Left hindlimb (tissue), 1 donor: Measurements from ENCODE around the gene MMP15.

Source experiments
- DNase-seq: peaks from one replicate; pipeline ENCODE4 v3.0.0-alpha.2; 2018

MMP15 gene

DNA sequence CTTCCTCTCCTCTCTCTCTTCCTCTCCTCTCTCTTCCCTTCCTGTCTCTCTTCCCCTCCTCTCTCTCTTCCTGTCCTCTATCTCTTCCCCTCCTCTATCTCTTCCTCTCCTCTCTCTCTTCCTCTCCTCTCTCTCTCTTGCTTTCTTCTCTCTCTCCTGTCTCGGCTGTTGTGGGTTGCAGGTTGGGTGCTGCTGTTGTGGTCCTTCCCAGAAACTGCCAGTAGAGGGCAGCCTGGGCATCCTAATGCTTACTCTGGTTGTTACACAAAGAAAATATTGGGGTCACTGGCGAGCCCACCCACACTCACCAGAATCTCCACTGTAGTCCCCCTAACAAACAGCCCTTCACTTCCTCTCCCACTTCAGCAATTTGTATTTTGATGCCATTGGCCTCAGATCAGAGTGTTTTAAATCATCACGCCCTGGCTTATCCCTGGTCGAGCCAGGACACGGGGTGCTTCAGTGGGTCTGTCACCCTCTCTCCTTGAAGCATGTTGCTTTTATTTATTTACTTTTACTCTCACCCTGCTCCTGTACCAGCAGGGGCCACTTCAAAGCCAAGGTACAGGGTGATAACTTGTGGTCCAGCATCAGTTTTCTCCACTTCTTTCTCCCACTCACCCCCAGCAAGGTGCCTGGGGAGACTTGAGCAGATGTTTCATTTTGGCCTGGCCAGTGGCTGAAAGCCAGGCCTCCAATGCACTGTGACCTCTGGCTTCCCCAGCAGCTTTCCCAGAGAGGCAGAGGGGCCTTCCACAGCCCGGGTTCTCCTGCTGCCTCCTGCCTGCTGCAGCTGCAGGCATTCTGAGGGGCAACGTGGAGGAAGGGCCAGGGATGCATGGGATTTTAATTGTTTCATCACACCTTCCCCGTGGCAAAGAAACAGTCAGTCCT lies 4.7 kb upstream of the MMP15 start:
- DNase-seq = peak; percentile 57

DNA sequence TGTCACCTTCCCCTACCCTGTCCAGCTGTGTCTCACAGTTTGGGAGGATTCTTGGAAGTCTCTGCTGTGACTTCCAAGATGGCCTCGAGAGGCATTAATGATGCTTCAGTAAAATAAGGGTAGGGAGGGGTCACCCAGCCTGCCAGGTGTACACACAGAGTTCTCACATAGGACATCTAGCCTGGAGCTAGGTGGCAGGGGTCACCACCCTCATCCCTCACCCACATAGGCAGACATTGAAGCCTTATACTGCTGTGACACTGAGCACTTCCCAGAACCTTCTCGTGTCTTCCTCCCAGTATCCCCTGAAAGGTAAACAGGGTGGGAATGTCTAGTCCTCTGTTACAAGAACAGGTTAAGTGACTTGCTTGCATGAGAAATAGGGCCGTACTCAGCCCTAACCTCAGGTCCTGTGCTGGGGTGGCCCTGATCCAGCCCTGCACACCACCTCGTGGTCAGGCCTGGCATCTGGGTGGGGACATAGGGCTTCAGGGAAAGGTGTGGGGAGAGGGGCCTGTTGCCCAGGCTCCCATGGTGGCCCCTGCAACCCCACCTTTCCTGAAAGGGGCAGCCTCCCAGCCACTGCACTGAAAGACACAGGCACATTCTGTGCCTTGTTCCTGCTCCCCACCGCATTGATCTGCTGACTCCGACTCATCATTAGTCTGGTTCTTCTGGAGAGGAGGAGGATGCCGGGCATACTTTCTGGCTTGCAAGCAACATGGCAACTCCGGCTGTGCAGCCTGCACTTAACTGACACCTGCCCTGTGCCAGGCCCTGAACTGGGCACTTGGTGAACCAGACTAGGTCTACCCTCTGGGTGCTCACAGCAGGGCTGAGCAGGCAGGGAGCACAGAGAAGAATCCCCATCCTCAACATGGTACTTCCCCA lies 3.6 kb upstream of the MMP15 start:
- peak; percentile 13 for DNase-seq

GRCh38 chr16:58022601-58023371 lies 2.8 kb upstream of the MMP15 start:
- DNase-seq = peak; percentile 78

DNA sequence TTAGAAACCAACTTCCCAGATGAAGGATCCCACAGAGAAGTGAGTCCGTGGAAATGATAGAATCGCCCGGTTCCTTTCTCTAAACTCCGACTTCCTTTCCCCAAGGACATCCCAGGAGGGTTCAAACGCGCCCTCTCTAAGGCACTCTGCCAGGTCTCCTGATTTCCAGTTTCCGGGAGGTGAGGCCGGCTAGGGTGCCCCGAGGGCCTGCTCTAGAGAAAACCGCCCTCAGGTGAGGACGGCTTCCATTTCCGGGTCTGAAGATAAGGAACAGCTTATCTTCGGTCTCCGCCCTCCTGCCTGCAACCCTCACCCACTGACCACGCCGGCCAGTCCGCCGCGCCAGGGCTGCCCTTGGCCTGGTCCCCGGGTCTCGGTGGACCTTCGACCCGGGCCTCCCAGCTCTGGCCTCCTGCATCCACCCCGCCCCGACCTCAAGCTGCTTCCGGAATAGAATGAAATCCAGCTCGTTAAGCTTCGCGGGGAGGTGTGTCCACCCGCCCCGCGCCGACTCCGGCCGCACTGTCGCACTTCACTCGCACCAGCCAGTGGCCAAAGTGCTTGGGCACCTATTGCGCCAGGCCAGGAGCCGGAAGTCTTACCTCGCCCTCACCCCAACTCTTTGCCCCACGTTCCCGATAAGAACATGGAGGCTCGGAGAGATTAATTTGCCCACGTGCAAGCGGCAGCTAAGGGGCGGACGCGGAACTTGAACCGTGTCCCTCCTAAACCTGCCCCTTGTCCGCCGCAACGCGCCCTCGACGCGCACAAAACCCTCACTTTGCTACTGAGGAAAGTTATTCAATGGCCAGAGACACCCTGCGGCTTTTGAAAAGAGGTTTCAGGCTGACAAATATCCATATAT lies 836 bp upstream of the MMP15 start:
- DNase-seq = no peak

DNA sequence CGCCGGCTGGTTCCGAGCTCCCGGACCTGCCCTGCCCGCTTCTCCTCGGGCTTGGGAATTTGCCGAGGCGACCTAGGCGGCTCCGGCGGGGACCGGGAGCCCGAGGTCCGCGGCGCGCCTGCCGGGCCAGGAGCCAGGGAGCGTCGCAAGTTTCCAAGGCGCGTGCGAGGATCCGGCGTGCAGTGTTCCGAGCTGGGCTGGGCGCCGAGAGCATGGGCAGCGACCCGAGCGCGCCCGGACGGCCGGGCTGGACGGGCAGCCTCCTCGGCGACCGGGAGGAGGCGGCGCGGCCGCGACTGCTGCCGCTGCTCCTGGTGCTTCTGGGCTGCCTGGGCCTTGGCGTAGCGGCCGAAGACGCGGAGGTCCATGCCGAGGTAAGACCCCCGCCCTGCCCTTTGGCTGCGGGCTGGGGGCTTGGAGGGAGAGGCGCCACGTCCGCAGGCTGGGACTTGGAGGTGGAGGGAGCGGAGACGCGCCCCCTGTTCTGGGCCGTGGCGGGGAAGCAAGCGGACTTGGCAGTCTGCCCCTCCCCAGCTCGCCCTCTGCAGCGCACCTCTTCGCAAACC lies 668 bp downstream of the MMP15 start:
- peak; percentile 64 for DNase-seq

GRCh38 chr16:58026705-58027160 lies 1.2 kb downstream of the MMP15 start:
- DNase-seq = no peak

GRCh38 chr16:58027161-58027915 lies 1.8 kb downstream of the MMP15 start:
- peak; percentile 64 for DNase-seq

GRCh38 chr16:58027916-58028455 lies 2.4 kb downstream of the MMP15 start:
- peak; percentile 18 for DNase-seq

DNA sequence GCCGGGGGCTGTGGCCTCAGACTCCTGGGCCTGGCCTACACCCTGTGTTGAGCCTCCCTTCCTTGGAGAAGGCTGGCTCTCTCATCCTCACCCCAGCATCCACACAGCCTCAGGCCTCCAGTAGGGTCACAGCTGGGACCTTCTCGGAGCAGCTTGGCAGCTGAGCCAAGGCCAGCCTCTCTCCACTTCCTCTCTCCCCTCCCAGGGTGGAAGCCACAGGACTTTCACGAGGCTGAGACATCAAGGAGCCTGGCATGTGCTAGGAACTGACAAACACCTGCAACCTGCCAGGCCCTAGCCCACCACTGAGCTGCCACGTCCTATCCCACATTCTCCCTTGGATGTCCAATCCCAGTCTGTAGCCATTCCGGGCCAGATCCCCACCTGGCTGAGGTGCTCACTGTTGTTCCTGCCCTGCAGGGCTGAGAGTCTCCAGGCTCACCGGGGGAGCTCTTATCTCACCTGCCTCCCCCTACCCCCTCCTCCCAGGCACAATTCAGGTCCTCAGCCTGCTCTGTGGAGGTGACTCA lies 3.1 kb downstream of the MMP15 start:
- DNase-seq = peak; percentile 26

GRCh38 chr16:58029410-58029809 lies 3.9 kb downstream of the MMP15 start:
- no peak for DNase-seq

GRCh38 chr16:58030136-58030840 lies 4.7 kb downstream of the MMP15 start:
- no peak for DNase-seq

GRCh38 chr16:58031016-58031800 lies 5.7 kb downstream of the MMP15 start:
- no peak for DNase-seq

DNA sequence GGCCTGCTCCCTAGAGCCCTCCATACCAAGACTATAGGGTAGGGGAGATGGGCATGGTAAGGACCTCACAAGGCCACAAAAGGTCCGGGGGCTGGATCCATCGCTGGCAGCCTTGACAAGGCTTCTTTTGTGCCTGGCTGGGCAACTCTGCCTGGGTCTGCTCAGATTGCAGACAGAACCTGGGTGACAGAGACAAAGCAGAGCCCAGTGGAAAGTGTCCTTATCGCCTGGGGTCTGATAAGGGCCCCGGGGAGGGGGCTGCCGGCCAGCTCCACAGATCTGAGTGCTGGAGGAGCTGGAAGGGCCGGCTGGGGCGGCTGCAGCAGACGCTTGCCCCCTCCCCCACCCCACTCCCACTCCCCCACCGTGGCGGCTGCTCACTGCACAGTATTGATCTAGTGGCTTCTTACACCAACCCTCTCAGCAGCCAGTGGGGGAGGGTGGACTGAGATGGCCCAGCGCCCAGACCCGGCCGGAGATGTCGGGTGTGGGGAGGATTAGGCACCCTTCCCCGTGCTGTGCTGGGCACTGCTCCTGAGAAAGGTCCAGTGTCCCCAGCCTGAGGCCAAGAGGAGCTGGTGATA lies 7.2 kb downstream of the MMP15 start:
- no peak for DNase-seq

GRCh38 chr16:58034128-58034685 lies 8.7 kb downstream of the MMP15 start:
- DNase-seq = no peak

GRCh38 chr16:58034774-58035173 lies 9.2 kb downstream of the MMP15 start:
- DNase-seq = no peak

- peak; percentile 28 for DNase-seq
These were observed 10.0 kb downstream of the MMP15 start for GRCh38 chr16:58035356-58036170.

- no peak for DNase-seq
These were observed 11.4 kb downstream of the MMP15 start for GRCh38 chr16:58036943-58037342.
